Measurements from ENCODE around the gene CD300LB.

Gene CD300LB

GRCh38 chr17:74549343-74549742 is 18.1 kb upstream of the CD300LB start:
- Histone ChIP-seq H3K4me3 (no peak overlapping the region), H3K27ac (no peak overlapping the region)
- no peak for TF ChIP-seq CTCF (IDR thresholded peaks at IDR 0.05)
- DNase-seq (ENCODE audit: low spot score) = no peak

DNA sequence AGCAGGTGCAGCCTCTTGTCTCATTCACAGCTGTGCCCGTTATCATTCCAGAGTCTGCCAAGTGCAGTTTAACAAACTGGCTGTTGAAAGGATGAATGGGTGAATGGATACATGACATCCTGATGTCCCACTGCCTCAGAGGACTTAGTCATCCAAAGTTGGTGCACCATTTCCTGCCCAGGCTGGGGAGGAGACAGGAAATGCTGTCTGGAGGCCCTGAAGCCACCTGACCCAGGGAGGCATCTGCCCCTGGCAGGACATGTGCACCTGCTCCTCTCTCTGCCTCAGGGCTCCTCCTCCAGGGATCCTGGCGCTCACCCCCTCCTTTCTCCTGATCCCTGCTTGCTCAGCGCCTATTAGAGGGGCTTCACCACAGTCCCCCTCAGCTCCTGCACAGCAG is 16.5 kb upstream of the CD300LB start:
- no peak for DNase-seq (ENCODE audit: low spot score)
- Histone ChIP-seq H3K4me3 (no peak overlapping the region), H3K27ac (no peak overlapping the region)
- no peak for TF ChIP-seq CTCF (IDR thresholded peaks at IDR 0.05)

GRCh38 chr17:74547264-74547663 is 16.0 kb upstream of the CD300LB start:
- Histone ChIP-seq H3K27ac (no peak overlapping the region), H3K4me3 (no peak overlapping the region)
- DNase-seq (ENCODE audit: low spot score) = no peak
- no peak for TF ChIP-seq CTCF (IDR thresholded peaks at IDR 0.05)

DNA sequence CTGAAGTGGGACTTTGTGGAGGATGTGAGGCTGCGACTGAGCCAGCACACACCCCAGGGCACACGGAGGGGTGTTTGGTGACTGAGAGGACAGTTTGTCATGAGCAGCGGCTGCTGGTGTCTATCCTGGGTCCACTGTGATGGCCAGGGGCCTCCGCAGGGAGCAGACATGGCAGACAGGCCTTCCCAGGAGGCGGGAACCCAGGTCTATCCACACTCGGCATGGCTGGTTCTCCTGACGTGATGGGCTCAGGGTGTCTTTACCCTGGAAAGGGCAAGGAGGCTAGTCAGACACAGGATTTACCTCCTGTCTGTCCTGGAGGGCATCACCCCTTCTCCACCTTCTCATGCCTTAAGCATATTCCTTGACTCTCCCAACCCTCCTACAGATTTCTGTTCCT is 15.3 kb upstream of the CD300LB start:
- no peak overlapping the region for H3K4me3 ChIP-seq
- peak overlapping the region in 1 of 2 donors; percentile 56 for H3K27ac ChIP-seq
- DNase-seq (ENCODE audit: low spot score) = no peak
- TF ChIP-seq CTCF (IDR thresholded peaks at IDR 0.05) = no peak

DNA sequence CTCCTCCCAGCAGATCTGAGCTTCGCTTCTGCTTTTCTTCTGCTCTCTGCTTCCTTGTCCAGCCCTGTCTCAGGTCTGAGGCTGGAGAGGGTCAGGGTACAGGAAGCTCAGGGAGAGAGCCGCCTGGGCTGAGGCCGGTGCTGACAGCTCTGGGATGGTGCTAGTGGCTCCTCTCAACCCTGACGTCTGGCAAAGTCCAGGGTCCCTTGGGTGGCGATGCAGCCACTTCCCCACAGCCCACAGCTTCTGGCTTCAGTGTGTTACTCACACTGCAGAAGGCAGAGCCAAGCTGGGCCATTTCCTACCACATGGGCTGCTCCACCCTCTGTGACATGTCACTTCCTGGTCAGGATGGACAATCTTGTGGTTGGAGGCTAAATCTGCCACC is 14.6 kb upstream of the CD300LB start, which contains the start of gene CD300C:
CD300C (minus strand) TSS at position 273 of the 388 bp plus-strand sequence. CDS start 333 bp downstream, outside the sequence.
- DNase-seq (ENCODE audit: low spot score) = no peak
- H3K4me3 ChIP-seq = peak within 1 kb of the TSS; percentile 56
- peak within 1 kb of the TSS in 1 of 2 donors; percentile 56 for H3K27ac ChIP-seq
- no peak for TF ChIP-seq CTCF (IDR thresholded peaks at IDR 0.05)

DNA sequence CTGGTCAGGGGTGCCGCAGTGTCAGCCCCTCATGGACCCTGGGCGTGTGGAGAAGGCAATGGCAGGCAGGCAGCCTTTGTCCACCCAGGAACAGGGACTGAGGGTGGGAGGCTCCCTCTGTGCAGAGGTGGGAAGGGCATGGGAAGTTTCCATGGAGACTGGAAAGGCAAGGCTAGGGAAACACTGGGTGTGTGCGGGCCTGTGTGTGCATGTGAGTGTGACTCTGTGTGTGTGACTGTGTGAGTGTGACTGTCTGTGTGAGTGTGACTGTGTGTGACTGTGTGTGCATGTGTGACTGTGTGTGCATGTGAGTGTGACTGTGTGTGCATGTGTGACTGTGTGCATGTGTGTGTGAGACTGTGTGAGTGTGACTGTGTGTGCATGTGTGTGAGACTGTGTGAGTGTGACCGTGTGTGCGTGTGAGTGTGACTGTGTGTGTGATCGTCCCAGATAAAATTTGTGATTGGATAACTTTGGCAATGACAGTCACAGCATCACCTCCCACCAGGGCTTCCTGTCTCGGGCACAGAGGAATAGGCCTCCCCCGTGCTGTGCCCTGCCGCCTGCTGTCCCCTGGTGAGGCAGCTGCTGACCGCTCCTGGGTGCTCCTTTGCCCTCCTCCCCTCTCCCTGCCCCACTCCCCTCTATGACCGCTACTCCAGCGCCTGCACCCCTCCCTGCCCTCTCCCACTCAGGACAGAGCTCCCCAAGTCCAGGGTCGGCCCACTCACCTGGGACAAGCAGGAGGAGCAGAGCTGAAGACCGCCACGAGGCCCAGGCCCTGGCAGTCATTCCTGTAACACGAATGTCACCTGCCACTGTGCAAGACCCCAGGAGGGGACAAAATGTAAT is 13.9 kb upstream of the CD300LB start:
- H3K4me3 ChIP-seq = peak overlapping the region; percentile 56
- H3K27ac ChIP-seq = peak overlapping the region in 1 of 2 donors; percentile 56
- no peak for TF ChIP-seq CTCF (IDR thresholded peaks at IDR 0.05)
- DNase-seq (ENCODE audit: low spot score) = no peak
